Stimulated activated CD4-positive, alpha-beta T cell treated with anti-CD3 and anti-CD28 coated beads, Interleukin-2, amount 100 ng/mL, for 48 hours (primary cell): ENCODE data around the gene RPS15A.
"Not testable (repeated sequence)": the region's sequence is repeated elsewhere in the genome, so short reads cannot be mapped to it uniquely, and the experiment has no call there.

Source experiments
- DNase-seq, 2 donors: peaks; one replicate each; pipeline ENCODE4 v3.0.0-alpha.2; 2020

Gene RPS15A

DNA sequence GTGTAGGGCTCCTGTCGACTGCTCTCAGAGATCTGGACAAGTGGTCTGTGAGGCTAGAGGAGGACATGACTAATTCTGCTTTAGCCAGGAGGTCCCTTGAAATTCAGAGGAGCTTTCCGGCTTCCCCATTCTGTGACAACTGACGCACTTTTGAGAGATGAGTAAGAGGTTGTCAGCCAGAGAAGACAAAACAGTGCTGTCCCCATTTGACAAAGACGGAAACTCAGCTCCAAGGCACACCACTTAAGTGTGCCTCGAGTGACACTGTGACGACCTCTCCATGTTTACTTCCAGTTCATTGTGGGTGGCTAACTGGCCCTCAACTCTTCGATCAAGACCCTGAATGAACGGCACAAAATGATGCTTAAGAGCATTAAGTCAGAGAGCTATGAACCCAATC, 47.3 kb downstream of the RPS15A start:
- DNase-seq: not testable (repeated sequence)

DNA sequence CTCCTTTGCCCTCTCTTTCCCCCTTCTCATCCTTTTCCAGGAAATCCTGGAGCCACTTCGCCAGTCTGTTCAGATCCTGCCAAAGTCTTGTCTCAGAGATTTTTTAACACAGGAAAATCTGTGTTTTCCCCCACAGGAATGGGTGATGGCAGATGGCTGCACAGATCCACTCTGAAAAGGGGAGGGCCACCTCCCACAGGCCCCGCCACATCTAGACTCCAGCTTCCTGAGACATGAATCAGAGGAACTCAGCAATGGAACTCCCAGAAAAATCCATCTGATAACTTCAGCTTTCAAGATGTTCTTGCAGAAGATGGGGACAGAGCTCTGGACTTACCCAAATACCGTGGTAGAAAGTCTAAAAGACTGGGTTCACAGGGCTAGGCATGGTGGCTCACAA, 50.1 kb downstream of the RPS15A start:
- not testable (repeated sequence) for DNase-seq

DNA sequence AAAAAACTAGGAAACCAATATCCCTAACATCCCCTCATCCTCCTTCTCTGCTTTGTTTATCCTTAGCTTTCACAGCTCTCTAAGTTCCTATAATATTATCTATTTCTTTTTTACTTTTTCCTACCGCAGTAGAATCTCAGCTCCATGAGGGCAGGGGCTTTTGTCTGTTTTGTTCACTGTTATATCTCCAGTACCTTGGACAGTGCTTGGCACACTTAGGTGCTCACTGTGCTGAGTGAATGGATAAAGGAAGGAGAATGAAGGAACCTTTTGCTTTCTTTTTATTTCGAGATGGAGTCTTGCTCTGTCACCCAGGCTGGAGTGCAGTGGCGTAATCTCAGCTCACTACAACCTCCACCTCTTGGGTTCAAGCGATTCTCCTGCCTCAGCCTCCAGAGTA, 51.4 kb downstream of the RPS15A start:
- DNase-seq: not testable (repeated sequence)

DNA sequence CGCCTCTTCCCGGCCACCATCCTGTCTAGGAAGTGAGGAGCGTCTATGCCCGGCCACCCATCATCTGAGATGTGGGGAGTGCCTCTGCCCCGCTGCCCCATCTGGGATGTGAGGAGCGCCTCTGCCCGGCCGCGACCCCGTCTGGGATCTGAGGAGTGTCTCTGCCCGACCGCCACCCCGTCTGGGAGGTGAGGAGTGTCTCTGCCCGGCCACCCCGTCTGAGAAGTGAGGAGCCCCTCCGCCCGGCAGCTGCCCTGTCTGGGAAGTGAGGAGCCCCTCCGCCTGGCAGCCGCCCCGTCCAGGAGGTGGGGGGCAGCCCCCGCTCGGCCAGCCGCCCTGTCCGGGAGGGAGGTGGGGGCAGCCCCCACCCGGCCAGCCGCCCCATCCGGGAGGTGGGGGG, 55.9 kb downstream of the RPS15A start:
- DNase-seq: not testable (repeated sequence)
